HG02870 (cell line): ENCODE measurements around the gene NOMO2.
"Not testable (repeated sequence)": the region's sequence is repeated elsewhere in the genome, so short reads cannot be mapped to it uniquely, and the experiment has no call there.

ENCODE experiments used
- ATAC-seq: cut with Tn5 transposase; IDR thresholded peaks from one replicate; pipeline ENCODE4 v1.9.1; 2021; ENCODE audit warnings: mild to moderate bottlenecking, moderate library complexity; ENCODE audit not compliant: unreplicated experiment

The NOMO2 gene

GRCh38 chr16:18575298-18575917, 13.5 kb upstream of the NOMO2 start:
- not testable (repeated sequence) for ATAC-seq

GRCh38 chr16:18573887-18574286, 12.0 kb upstream of the NOMO2 start:
- ATAC-seq = not testable (repeated sequence)

GRCh38 chr16:18572973-18573372, 11.1 kb upstream of the NOMO2 start:
- ATAC-seq = not testable (repeated sequence)

- ATAC-seq = not testable (repeated sequence)
Measured at GRCh38 chr16:18571307-18571850, 9.5 kb upstream of the NOMO2 start.

GRCh38 chr16:18570529-18571306, 8.8 kb upstream of the NOMO2 start:
- not testable (repeated sequence) for ATAC-seq

GRCh38 chr16:18560416-18561220, 1.3 kb downstream of the NOMO2 start:
- not testable (repeated sequence) for ATAC-seq

GRCh38 chr16:18553671-18554070, 8.2 kb downstream of the NOMO2 start:
- ATAC-seq = not testable (repeated sequence)

- ATAC-seq = not testable (repeated sequence)
Measured at GRCh38 chr16:18547382-18547781, 14.5 kb downstream of the NOMO2 start.

GRCh38 chr16:18546853-18547252, 15.0 kb downstream of the NOMO2 start:
- not testable (repeated sequence) for ATAC-seq

GRCh38 chr16:18544232-18545081, 17.4 kb downstream of the NOMO2 start:
- ATAC-seq = not testable (repeated sequence)

GRCh38 chr16:18541912-18542311, 20.0 kb downstream of the NOMO2 start:
- not testable (repeated sequence) for ATAC-seq

- not testable (repeated sequence) for ATAC-seq
Measured at GRCh38 chr16:18537004-18537403, 24.9 kb downstream of the NOMO2 start.

- ATAC-seq = not testable (repeated sequence)
Measured at GRCh38 chr16:18535519-18536168, 26.3 kb downstream of the NOMO2 start.

- not testable (repeated sequence) for ATAC-seq
Measured at GRCh38 chr16:18534308-18534707, 27.6 kb downstream of the NOMO2 start.

- ATAC-seq = not testable (repeated sequence)
Measured at GRCh38 chr16:18531323-18531722, 30.6 kb downstream of the NOMO2 start.

- ATAC-seq = not testable (repeated sequence)
Measured at GRCh38 chr16:18530329-18530728, 31.6 kb downstream of the NOMO2 start.

- not testable (repeated sequence) for ATAC-seq
Measured at GRCh38 chr16:18526547-18526946, 35.4 kb downstream of the NOMO2 start.

- not testable (repeated sequence) for ATAC-seq
Measured at GRCh38 chr16:18525882-18526482, 35.9 kb downstream of the NOMO2 start.

GRCh38 chr16:18522637-18523036, 39.3 kb downstream of the NOMO2 start:
- not testable (repeated sequence) for ATAC-seq
